Endothelial cell (in vitro differentiated cells): ENCODE measurements around the gene TRAF3IP3. TPM values are rescaled to one million over a fixed set of nuclear protein-coding genes. Genes with fewer than 3 reads are reported as not detected.

ENCODE experiments used
- DNase-seq: peaks from one replicate; pipeline ENCODE4 v3.0.0; 2021; ENCODE audit warnings: low spot score
- H3K27ac Mint-ChIP-seq: one replicate; pipeline ENCODE4 v1.8.0; 2021; ENCODE audit warnings: mixed read lengths, inconsistent platforms; ENCODE audit not compliant: unreplicated experiment
- H3K27me3 Mint-ChIP-seq: one replicate; pipeline ENCODE4 v1.8.0; 2021; ENCODE audit warnings: mild to moderate bottlenecking, moderate library complexity, mixed read lengths, inconsistent platforms; ENCODE audit not compliant: unreplicated experiment
- H3K36me3 Mint-ChIP-seq: one replicate; pipeline ENCODE4 v1.8.0; 2021; ENCODE audit warnings: mild to moderate bottlenecking, low read depth, mixed read lengths, inconsistent platforms; ENCODE audit not compliant: unreplicated experiment
- H3K4me1 Mint-ChIP-seq: one replicate; pipeline ENCODE4 v1.8.0; 2021; ENCODE audit warnings: mild to moderate bottlenecking, mixed read lengths, inconsistent platforms; ENCODE audit not compliant: unreplicated experiment
- H3K4me3 Mint-ChIP-seq: one replicate; pipeline ENCODE4 v1.8.0; 2021; ENCODE audit warnings: mild to moderate bottlenecking, mixed read lengths, inconsistent platforms; ENCODE audit not compliant: unreplicated experiment
- H3K9me3 Mint-ChIP-seq: one replicate; pipeline ENCODE4 v1.8.0; 2021; ENCODE audit warnings: mixed read lengths, inconsistent platforms; ENCODE audit not compliant: unreplicated experiment
- total RNA-seq: library from RNA; stranded (reverse); fragmentation: NEBNext Ultra II Directional; extraction: Animal tissue kit (Norgen Biotek cat#: 25700); gene quantifications from one replicate; pipeline ENCODE4 v1.2.1, GENCODE V29; 2021; ENCODE audit not compliant: unreplicated experiment
- TF ChIP-seq, protein P1 (sequence below): fragments of 200-600 bp; sonication (generic); IDR thresholded peaks from one replicate; pipeline ENCODE4 v1.5.0; 2021; ENCODE audit warnings: antibody characterized with exemption; ENCODE audit not compliant: unreplicated experiment

TRAF3IP3 gene
- total RNA-seq, 1 donor from 2014 or later, result not detected

GRCh38 chr1:209769971-209770370, 14.1 kb downstream of the TRAF3IP3 start:
- peaks cover 7% of the 10 kb centered on the region for H3K4me1 Mint-ChIP-seq
- H3K9me3 Mint-ChIP-seq, result peaks cover 4% of the 10 kb centered on the region
- no peak overlapping the region for H3K4me3 Mint-ChIP-seq
- TF ChIP-seq, protein P1, sequence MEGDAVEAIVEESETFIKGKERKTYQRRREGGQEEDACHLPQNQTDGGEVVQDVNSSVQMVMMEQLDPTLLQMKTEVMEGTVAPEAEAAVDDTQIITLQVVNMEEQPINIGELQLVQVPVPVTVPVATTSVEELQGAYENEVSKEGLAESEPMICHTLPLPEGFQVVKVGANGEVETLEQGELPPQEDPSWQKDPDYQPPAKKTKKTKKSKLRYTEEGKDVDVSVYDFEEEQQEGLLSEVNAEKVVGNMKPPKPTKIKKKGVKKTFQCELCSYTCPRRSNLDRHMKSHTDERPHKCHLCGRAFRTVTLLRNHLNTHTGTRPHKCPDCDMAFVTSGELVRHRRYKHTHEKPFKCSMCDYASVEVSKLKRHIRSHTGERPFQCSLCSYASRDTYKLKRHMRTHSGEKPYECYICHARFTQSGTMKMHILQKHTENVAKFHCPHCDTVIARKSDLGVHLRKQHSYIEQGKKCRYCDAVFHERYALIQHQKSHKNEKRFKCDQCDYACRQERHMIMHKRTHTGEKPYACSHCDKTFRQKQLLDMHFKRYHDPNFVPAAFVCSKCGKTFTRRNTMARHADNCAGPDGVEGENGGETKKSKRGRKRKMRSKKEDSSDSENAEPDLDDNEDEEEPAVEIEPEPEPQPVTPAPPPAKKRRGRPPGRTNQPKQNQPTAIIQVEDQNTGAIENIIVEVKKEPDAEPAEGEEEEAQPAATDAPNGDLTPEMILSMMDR, result no peak
- no peak overlapping the region for H3K27ac Mint-ChIP-seq
- no peaks in the 10 kb centered on the region for H3K36me3 Mint-ChIP-seq
- H3K27me3 Mint-ChIP-seq, result no peaks in the 10 kb centered on the region
- DNase-seq, result no peak

DNA sequence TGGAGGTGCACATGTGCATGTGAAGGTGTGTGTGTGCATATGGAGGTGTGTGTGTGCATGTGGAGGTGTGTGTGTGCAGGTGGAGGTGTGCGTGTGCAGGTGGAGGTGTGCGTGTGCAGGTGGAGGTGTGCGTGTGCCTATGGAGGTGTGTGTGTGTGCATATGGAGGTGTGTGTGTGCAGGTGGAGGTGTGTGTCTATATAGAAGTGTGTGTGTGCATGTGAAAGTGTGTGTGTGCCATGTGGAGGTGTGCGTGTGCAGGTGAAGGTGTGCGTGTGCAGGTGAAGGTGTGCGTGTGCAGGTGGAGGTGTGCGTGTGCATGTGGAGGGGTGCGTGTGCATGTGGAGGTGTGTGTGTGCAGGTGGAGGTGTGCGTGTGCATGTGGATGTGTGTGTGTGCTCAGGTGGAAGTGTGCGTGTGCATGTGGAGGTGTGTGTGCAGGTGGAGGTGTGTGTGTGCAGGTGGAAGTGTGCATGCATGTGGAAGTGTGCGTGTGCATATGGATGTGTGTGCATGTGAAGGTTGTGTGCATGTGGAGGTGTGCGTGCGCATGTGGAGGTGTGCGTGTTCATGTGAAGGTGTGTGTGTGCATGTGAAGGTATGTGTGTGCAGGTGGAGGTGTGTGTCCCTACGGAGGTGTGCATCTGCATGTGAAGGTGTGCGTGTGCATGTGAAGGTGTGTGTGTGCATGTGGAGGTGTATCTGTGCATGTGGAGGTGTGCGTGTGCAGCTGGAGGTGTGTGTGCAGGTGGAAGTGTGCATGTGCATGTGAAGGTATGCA, 15.0 kb downstream of the TRAF3IP3 start:
- H3K27me3 Mint-ChIP-seq, result no peaks in the 10 kb centered on the region
- H3K4me3 Mint-ChIP-seq, result no peak overlapping the region
- no peaks in the 10 kb centered on the region for H3K36me3 Mint-ChIP-seq
- H3K27ac Mint-ChIP-seq, result no peak overlapping the region
- no peak for DNase-seq
- H3K4me1 Mint-ChIP-seq, result peaks cover 7% of the 10 kb centered on the region
- TF ChIP-seq, protein P1, result no peak
- H3K9me3 Mint-ChIP-seq, result peaks cover 4% of the 10 kb centered on the region

DNA sequence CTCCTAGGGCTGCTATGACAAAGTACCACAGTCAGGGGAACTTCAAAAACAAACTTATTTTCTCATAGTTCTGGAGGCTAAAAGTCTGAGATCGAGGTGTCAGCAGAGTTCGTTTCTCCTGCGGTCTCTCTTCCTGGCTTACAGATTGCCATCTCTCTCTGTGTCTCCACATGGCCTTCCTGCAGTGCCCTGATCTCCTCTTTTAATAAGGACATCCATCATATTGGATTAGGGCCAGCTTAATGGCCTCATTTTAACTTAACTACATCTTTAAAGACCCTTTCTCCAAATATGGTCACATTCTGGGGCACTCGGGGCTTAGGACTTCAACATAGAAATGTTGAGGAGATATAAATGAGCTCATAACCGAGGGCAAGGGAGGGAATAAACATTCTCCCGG, 16.3 kb downstream of the TRAF3IP3 start:
- Mint-ChIP-seq H3K9me3 (peaks cover 4% of the 10 kb centered on the region), H3K36me3 (no peaks in the 10 kb centered on the region), H3K27ac (no peak overlapping the region), H3K4me1 (peaks cover 7% of the 10 kb centered on the region), H3K27me3 (no peaks in the 10 kb centered on the region), H3K4me3 (no peak overlapping the region)
- no peak for DNase-seq
- TF ChIP-seq, protein P1, result no peak

DNA sequence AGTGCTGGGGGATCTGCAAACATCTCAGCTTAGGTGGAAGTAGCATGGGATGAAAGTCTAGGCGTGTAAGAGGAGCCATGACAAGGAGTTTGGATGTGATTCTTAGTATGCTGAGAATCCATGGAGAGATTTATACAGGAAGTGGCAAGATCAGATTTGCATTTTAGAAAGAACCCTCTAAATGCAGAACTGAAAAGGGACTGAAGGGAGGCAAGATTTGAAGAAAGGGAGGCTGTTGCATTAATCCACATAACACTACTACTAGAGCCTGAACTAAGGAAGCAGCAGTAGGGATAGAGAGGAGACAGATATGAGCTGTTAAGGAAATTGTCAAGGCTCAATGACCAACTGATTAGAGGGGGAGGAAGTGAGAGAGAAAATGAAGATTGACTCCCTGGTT, 18.7 kb downstream of the TRAF3IP3 start:
- no peak for DNase-seq
- TF ChIP-seq, protein P1, result no peak
- no peaks in the 10 kb centered on the region for H3K27me3 Mint-ChIP-seq
- no peaks in the 10 kb centered on the region for H3K36me3 Mint-ChIP-seq
- no peaks in the 10 kb centered on the region for H3K9me3 Mint-ChIP-seq
- no peak overlapping the region for H3K4me3 Mint-ChIP-seq
- H3K27ac Mint-ChIP-seq, result no peak overlapping the region
- H3K4me1 Mint-ChIP-seq, result peaks cover 7% of the 10 kb centered on the region

GRCh38 chr1:209775678-209776077, 19.8 kb downstream of the TRAF3IP3 start:
- H3K4me1 Mint-ChIP-seq, result peaks cover 7% of the 10 kb centered on the region
- H3K4me3 Mint-ChIP-seq, result no peak overlapping the region
- H3K9me3 Mint-ChIP-seq, result no peaks in the 10 kb centered on the region
- H3K27ac Mint-ChIP-seq, result no peak overlapping the region
- no peaks in the 10 kb centered on the region for H3K36me3 Mint-ChIP-seq
- DNase-seq, result no peak
- H3K27me3 Mint-ChIP-seq, result no peaks in the 10 kb centered on the region
- TF ChIP-seq, protein P1, result no peak
